Measurements from ENCODE around the gene GPX4.

DNA sequence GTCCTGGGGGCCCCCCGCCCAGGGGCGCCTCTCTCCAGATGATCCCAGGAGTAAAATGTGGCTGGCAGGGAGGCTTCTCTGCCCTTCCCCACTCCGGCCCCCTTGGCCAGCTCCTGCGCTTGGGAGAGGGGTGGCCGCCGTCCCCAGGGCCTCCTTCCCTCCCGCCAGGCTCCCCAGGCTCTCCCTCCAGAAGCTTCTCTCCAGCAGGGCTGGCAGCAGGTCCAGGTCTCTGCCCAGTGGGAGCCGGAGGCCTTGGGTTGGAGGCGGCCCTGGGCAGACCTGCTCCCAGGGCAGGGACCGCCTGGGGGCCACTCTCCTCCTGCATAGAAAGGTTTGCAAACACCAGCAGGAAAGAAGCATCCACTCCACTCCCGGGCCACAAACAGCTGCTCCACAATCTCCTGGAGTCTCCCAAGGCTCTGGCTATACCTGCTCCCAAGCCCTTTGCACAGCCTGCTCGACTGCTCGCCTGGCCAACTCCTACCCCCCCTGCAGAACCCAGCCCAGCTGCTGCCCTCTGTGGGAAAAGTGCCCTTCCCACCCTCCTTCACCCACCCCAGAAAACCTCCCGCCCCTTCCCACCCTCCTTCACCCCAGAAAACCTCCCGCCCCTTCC is 44.2 kb downstream of the GPX4 start:
- TF ChIP-seq CTCF (IDR thresholded peaks at IDR 0.05 in 2 of 3, conservative IDR thresholded peaks at IDR 0.05 in 1 of 3; ENCODE audit: control insufficient read depth in 2 of 3, extremely low read depth in 1 of 3, insufficient read depth in 1 of 3, low read depth in 3 of 3, low read length in 3 of 3) (no peak), CHD1 (IDR thresholded peaks at IDR 0.05; ENCODE audit: low read depth, low read length) (no peak), REST (IDR thresholded peaks at IDR 0.05; ENCODE audit: low read depth, low read length) (no peak), POLR2A (IDR thresholded peaks at IDR 0.05; ENCODE audit: low read depth, low read length) (no peak), YY1 (IDR thresholded peaks at IDR 0.05; ENCODE audit: low read depth, low read length) (no peak), NRF1 (conservative IDR thresholded peaks at IDR 0.05; ENCODE audit: low read depth, low read length) (no peak), MTA3 (IDR thresholded peaks at IDR 0.05; ENCODE audit: borderline replicate concordance, low read length) (no peak), EZH2 (IDR thresholded peaks at IDR 0.05; ENCODE audit: borderline replicate concordance, control insufficient read depth, low read depth, low read length) (no peak), POLR2AphosphoS2 (IDR thresholded peaks at IDR 0.05; ENCODE audit: low read depth, low read length) (no peak), POLR2AphosphoS5 (IDR thresholded peaks at IDR 0.05; ENCODE audit: low read length) (no peak), TCF12 (IDR thresholded peaks at IDR 0.05; ENCODE audit: low read depth, low read length) (no peak), USF1 (IDR thresholded peaks at IDR 0.05; ENCODE audit: borderline replicate concordance, extremely low read length, insufficient read depth, low read depth, low read length) (no peak)
